Measurements from ENCODE around the gene SEMA6A.

The SEMA6A gene

DNA sequence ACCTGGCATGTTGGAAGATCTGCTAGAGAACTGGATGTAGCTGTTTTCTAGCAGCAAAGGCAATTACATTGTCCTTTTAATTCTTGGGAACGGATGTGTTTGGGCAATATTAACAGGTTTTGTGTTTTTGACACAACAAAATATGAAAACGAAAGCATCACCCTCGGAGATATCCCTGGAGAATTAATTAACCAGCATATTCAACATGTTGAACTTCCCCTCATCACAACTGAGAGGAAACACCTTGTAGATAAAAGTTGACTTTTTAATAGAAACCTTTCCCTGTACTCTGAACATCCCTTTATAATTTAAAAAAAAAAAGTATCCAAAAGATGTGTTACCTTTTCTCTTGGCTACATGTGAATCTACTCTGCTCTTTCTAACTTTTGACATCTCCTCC is 13.0 kb downstream of the SEMA6A start:
- Histone ChIP-seq H3K4me1 (ENCODE audit: insufficient read depth, insufficient read length) (no peaks in the 10 kb centered on the region), H3K36me3 (ENCODE audit: insufficient read depth, insufficient read length, low read length) (peaks cover 23% of the 10 kb centered on the region), H3K4me3 (ENCODE audit: insufficient read length, low read depth) (no peak overlapping the region), H3K27me3 (ENCODE audit: insufficient read depth, insufficient read length) (no peaks in the 10 kb centered on the region), H3K9me3 (ENCODE audit: insufficient read depth, low read length) (no peaks in the 10 kb centered on the region), H3K9ac (ENCODE audit: insufficient read length, low read depth) (no peak overlapping the region)
- no peak for TF ChIP-seq SUZ12 (IDR thresholded peaks at IDR 0.05; ENCODE audit: extremely low read depth, insufficient read depth, insufficient read length)
- no peak for TF ChIP-seq ZNF274 (IDR thresholded peaks at IDR 0.05; ENCODE audit: low read depth, low read length)
- no peak for TF ChIP-seq YY1 (IDR thresholded peaks at IDR 0.05; ENCODE audit: insufficient read depth, insufficient read length)
- DNase-seq (ENCODE audit: low read depth, low spot score): no peak

DNA sequence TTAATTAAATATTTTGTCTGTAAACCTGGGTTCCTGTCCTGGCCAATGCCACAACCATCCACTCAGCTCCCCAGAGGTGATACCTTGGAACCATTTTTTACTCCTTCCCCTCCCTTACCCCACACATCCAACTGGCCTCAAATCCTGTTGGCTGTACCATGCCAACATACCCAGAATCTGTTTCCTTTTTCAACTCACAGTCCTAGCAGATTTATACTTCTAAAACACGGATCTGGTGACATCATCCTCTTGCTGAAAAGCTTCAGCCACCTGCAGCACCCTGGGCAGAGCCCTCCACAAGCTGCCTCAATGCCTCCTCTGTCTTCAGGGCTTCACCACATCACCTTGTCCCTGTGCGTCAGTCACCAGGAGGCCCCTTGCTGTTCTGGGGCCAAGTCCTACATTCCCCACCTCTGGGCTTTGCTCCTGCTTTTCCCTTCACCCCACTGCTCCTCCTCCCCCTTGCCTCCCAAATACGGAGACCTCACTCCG is 14.9 kb downstream of the SEMA6A start:
- Histone ChIP-seq H3K9ac (ENCODE audit: insufficient read length, low read depth) (no peak overlapping the region), H3K36me3 (ENCODE audit: insufficient read depth, insufficient read length, low read length) (peaks cover 15% of the 10 kb centered on the region), H3K9me3 (ENCODE audit: insufficient read depth, low read length) (no peaks in the 10 kb centered on the region), H3K4me3 (ENCODE audit: insufficient read length, low read depth) (no peak overlapping the region), H3K4me1 (ENCODE audit: insufficient read depth, insufficient read length) (no peaks in the 10 kb centered on the region), H3K27me3 (ENCODE audit: insufficient read depth, insufficient read length) (no peaks in the 10 kb centered on the region)
- TF ChIP-seq ZNF274 (IDR thresholded peaks at IDR 0.05; ENCODE audit: low read depth, low read length) (no peak), SUZ12 (IDR thresholded peaks at IDR 0.05; ENCODE audit: extremely low read depth, insufficient read depth, insufficient read length) (no peak), YY1 (IDR thresholded peaks at IDR 0.05; ENCODE audit: insufficient read depth, insufficient read length) (no peak)
- DNase-seq (ENCODE audit: low read depth, low spot score): no peak

DNA sequence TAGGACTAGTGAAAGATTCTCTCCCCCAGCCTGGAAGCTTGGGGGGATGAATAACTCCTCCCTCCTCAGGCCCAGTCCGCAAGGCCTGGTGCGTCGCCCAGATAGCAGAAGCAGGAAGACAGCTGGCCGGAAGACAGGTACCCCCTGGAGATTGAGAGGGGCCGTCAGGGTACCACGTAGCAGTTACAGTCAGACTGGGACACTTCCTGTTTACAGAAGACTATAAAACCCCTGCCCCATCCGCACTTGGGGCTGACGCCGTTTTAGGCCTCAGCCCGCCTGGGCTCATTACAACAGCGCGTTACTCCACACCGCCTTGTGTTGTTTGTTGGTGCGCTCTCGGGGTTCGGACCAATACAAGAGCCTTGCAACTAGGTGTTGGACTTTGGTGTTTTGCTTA is 15.4 kb downstream of the SEMA6A start:
- Histone ChIP-seq H3K9me3 (ENCODE audit: insufficient read depth, low read length) (no peaks in the 10 kb centered on the region), H3K4me3 (ENCODE audit: insufficient read length, low read depth) (no peak overlapping the region), H3K4me1 (ENCODE audit: insufficient read depth, insufficient read length) (no peaks in the 10 kb centered on the region), H3K9ac (ENCODE audit: insufficient read length, low read depth) (no peak overlapping the region), H3K36me3 (ENCODE audit: insufficient read depth, insufficient read length, low read length) (peaks cover 12% of the 10 kb centered on the region), H3K27me3 (ENCODE audit: insufficient read depth, insufficient read length) (no peaks in the 10 kb centered on the region)
- TF ChIP-seq ZNF274 (IDR thresholded peaks at IDR 0.05; ENCODE audit: low read depth, low read length) (no peak), SUZ12 (IDR thresholded peaks at IDR 0.05; ENCODE audit: extremely low read depth, insufficient read depth, insufficient read length) (no peak), YY1 (IDR thresholded peaks at IDR 0.05; ENCODE audit: insufficient read depth, insufficient read length) (no peak)
- no peak for DNase-seq (ENCODE audit: low read depth, low spot score)

GRCh38 chr5:116557669-116558271 is 16.9 kb downstream of the SEMA6A start:
- Histone ChIP-seq H3K27me3 (ENCODE audit: insufficient read depth, insufficient read length) (no peaks in the 10 kb centered on the region), H3K9me3 (ENCODE audit: insufficient read depth, low read length) (no peaks in the 10 kb centered on the region), H3K9ac (ENCODE audit: insufficient read length, low read depth) (no peak overlapping the region), H3K36me3 (ENCODE audit: insufficient read depth, insufficient read length, low read length) (peaks cover 8% of the 10 kb centered on the region), H3K4me3 (ENCODE audit: insufficient read length, low read depth) (no peak overlapping the region), H3K4me1 (ENCODE audit: insufficient read depth, insufficient read length) (no peaks in the 10 kb centered on the region)
- DNase-seq (ENCODE audit: low read depth, low spot score): no peak
- no peak for TF ChIP-seq YY1 (IDR thresholded peaks at IDR 0.05; ENCODE audit: insufficient read depth, insufficient read length)
- no peak for TF ChIP-seq SUZ12 (IDR thresholded peaks at IDR 0.05; ENCODE audit: extremely low read depth, insufficient read depth, insufficient read length)
- no peak for TF ChIP-seq ZNF274 (IDR thresholded peaks at IDR 0.05; ENCODE audit: low read depth, low read length)

DNA sequence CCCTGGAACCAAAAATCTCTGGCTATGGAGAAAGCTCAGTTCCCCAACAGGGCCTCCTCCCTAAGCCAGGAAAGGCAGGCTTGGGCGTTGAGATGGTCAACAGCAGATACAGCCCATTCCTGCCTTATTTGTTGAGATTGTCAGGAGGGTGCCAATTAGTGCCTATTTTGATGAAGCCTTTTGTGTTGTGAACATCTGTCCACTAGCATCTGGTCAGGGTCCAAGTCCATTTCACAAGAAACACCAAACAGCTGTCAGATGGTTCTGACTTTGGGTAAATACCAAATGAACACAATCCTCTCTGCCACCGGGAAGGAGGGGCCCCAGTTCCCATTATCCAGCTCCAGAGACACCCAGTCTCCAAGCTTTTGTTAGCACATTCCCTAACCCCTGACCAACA is 19.9 kb downstream of the SEMA6A start:
- no peak overlapping the region for H3K4me3 ChIP-seq (ENCODE audit: insufficient read length, low read depth)
- H3K9me3 ChIP-seq (ENCODE audit: insufficient read depth, low read length): no peaks in the 10 kb centered on the region
- no peaks in the 10 kb centered on the region for H3K27me3 ChIP-seq (ENCODE audit: insufficient read depth, insufficient read length)
- DNase-seq (ENCODE audit: low read depth, low spot score): no peak
- H3K4me1 ChIP-seq (ENCODE audit: insufficient read depth, insufficient read length): no peaks in the 10 kb centered on the region
- H3K9ac ChIP-seq (ENCODE audit: insufficient read length, low read depth): no peak overlapping the region
- peaks cover 18% of the 10 kb centered on the region for H3K36me3 ChIP-seq (ENCODE audit: insufficient read depth, insufficient read length, low read length)
- TF ChIP-seq SUZ12 (IDR thresholded peaks at IDR 0.05; ENCODE audit: extremely low read depth, insufficient read depth, insufficient read length) (no peak), ZNF274 (IDR thresholded peaks at IDR 0.05; ENCODE audit: low read depth, low read length) (no peak), YY1 (IDR thresholded peaks at IDR 0.05; ENCODE audit: insufficient read depth, insufficient read length) (no peak)

DNA sequence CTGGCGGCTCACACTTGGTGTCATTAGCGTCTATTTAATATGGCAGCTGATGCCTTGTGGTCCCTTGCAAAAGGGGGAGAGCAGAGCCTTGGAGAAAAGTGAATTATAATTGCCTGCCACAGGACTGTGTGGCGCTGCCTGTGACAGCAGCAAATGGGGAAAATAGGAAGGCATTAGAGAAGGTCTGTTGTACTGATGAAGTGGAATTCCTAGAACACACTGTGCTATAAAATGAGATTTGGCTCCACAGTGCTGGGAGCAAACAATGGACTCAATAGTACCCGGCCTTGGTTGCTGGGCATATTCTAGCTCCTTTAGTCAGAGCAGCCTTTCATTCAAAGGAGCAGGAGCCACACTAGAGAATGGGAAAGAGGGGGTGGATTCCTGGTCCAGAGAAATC is 21.3 kb downstream of the SEMA6A start:
- Histone ChIP-seq H3K36me3 (ENCODE audit: insufficient read depth, insufficient read length, low read length) (peaks cover 18% of the 10 kb centered on the region), H3K27me3 (ENCODE audit: insufficient read depth, insufficient read length) (no peaks in the 10 kb centered on the region), H3K9me3 (ENCODE audit: insufficient read depth, low read length) (no peaks in the 10 kb centered on the region), H3K4me3 (ENCODE audit: insufficient read length, low read depth) (no peak overlapping the region), H3K9ac (ENCODE audit: insufficient read length, low read depth) (no peak overlapping the region), H3K4me1 (ENCODE audit: insufficient read depth, insufficient read length) (no peaks in the 10 kb centered on the region)
- TF ChIP-seq SUZ12 (IDR thresholded peaks at IDR 0.05; ENCODE audit: extremely low read depth, insufficient read depth, insufficient read length) (no peak), YY1 (IDR thresholded peaks at IDR 0.05; ENCODE audit: insufficient read depth, insufficient read length) (no peak), ZNF274 (IDR thresholded peaks at IDR 0.05; ENCODE audit: low read depth, low read length) (no peak)
- no peak for DNase-seq (ENCODE audit: low read depth, low spot score)

GRCh38 chr5:116550082-116550481 is 24.5 kb downstream of the SEMA6A start:
- H3K9me3 ChIP-seq (ENCODE audit: insufficient read depth, low read length): peaks cover 26% of the 10 kb centered on the region
- no peak for DNase-seq (ENCODE audit: low read depth, low spot score)
- H3K27me3 ChIP-seq (ENCODE audit: insufficient read depth, insufficient read length): no peaks in the 10 kb centered on the region
- TF ChIP-seq YY1 (IDR thresholded peaks at IDR 0.05; ENCODE audit: insufficient read depth, insufficient read length) (no peak), ZNF274 (IDR thresholded peaks at IDR 0.05; ENCODE audit: low read depth, low read length) (no peak), SUZ12 (IDR thresholded peaks at IDR 0.05; ENCODE audit: extremely low read depth, insufficient read depth, insufficient read length) (no peak)
- H3K4me1 ChIP-seq (ENCODE audit: insufficient read depth, insufficient read length): no peaks in the 10 kb centered on the region
- H3K4me3 ChIP-seq (ENCODE audit: insufficient read length, low read depth): no peak overlapping the region
- no peak overlapping the region for H3K9ac ChIP-seq (ENCODE audit: insufficient read length, low read depth)
- H3K36me3 ChIP-seq (ENCODE audit: insufficient read depth, insufficient read length, low read length): peaks cover 27% of the 10 kb centered on the region
